GM18508 (cell line): ENCODE data around the gene STX16.

Source experiments
- ATAC-seq: cut with Tn5 transposase; IDR thresholded peaks from one replicate; pipeline ENCODE4 v1.9.1; 2021; ENCODE audit warnings: moderate number of reproducible peaks; ENCODE audit not compliant: insufficient read depth, unreplicated experiment

The STX16 gene

GRCh38 chr20:58650776-58651558, at the start of gene STX16:
Gene STX16, plus strand, starts transcription at chr20:58651283. Its CDS starts 724 bp downstream, at chr20:58652007.
- no peak for ATAC-seq

- no peak for ATAC-seq
Measured at GRCh38 chr20:58602124-58602523, 49.0 kb upstream of the STX16 start.

- no peak for ATAC-seq
Measured at GRCh38 chr20:58603721-58604120, 47.4 kb upstream of the STX16 start.

- ATAC-seq: no peak
Measured at GRCh38 chr20:58604128-58604881, 46.8 kb upstream of the STX16 start.

- ATAC-seq: no peak
Measured at GRCh38 chr20:58605292-58606065, 45.6 kb upstream of the STX16 start.

- ATAC-seq: no peak
Measured at GRCh38 chr20:58606184-58606583, 44.9 kb upstream of the STX16 start.

GRCh38 chr20:58608096-58608840, 42.8 kb upstream of the STX16 start:
- ATAC-seq: no peak

- ATAC-seq: no peak
Measured at GRCh38 chr20:58609026-58609425, 42.1 kb upstream of the STX16 start.

GRCh38 chr20:58610071-58610800, 40.8 kb upstream of the STX16 start:
- ATAC-seq: no peak

GRCh38 chr20:58610811-58611210, 40.3 kb upstream of the STX16 start:
- no peak for ATAC-seq

GRCh38 chr20:58611236-58612030, 39.6 kb upstream of the STX16 start:
- ATAC-seq: no peak

- ATAC-seq: no peak
Measured at GRCh38 chr20:58612121-58612691, 38.9 kb upstream of the STX16 start.

GRCh38 chr20:58613061-58613854, 37.8 kb upstream of the STX16 start:
- no peak for ATAC-seq

- no peak for ATAC-seq
Measured at GRCh38 chr20:58614366-58614765, 36.7 kb upstream of the STX16 start.

GRCh38 chr20:58614984-58615760, 35.9 kb upstream of the STX16 start:
- no peak for ATAC-seq

- no peak for ATAC-seq
Measured at GRCh38 chr20:58616411-58616810, 34.7 kb upstream of the STX16 start.

GRCh38 chr20:58617158-58617557, 33.9 kb upstream of the STX16 start:
- ATAC-seq: no peak
